ENCODE data around the gene KCTD3. TPM values are rescaled to one million over a fixed set of nuclear protein-coding genes. Genes with fewer than 3 reads are reported as not detected.

The KCTD3 gene
- total RNA-seq, 6 donors from 2014 or later, result 17.9 to 55.4 (median 29.2) TPM

GRCh38 chr1:215660259-215660658, 93.2 kb downstream of the KCTD3 start:
- Histone ChIP-seq H3K9me3 (no peaks in the 10 kb centered on the region), H3K27ac (no peak overlapping the region), H3K4me3 (no peak overlapping the region), H3K4me1 (no peaks in the 10 kb centered on the region), H3K27me3 (no peaks in the 10 kb centered on the region), H3K36me3 (no peaks in the 10 kb centered on the region)
- TF ChIP-seq POLR2A (IDR thresholded peaks at IDR 0.05) (no peak), CTCF (IDR thresholded peaks at IDR 0.05) (no peak), POLR2AphosphoS5 (IDR thresholded peaks at IDR 0.05) (no peak), EP300 (IDR thresholded peaks at IDR 0.05) (no peak)
- peak in 1 of 2 donors; percentile 25 for DNase-seq
- no peak for ATAC-seq (ENCODE audit: low FRiP score in 2 of 2)

GRCh38 chr1:215661033-215661432, 93.9 kb downstream of the KCTD3 start:
- ATAC-seq (ENCODE audit: low FRiP score in 2 of 2), result no peak
- Histone ChIP-seq H3K36me3 (no peaks in the 10 kb centered on the region), H3K9me3 (no peaks in the 10 kb centered on the region), H3K4me3 (no peak overlapping the region), H3K27me3 (no peaks in the 10 kb centered on the region), H3K27ac (no peak overlapping the region), H3K4me1 (no peaks in the 10 kb centered on the region)
- no peak for DNase-seq
- 62 to 81% methylated on average over 1 of the region's 1 CpG for WGBS, 2 donors
- TF ChIP-seq CTCF (IDR thresholded peaks at IDR 0.05), result no peak
- no peak for TF ChIP-seq POLR2A (IDR thresholded peaks at IDR 0.05)
- TF ChIP-seq EP300 (IDR thresholded peaks at IDR 0.05), result no peak
- TF ChIP-seq POLR2AphosphoS5 (IDR thresholded peaks at IDR 0.05), result no peak

- no peak for TF ChIP-seq POLR2AphosphoS5 (IDR thresholded peaks at IDR 0.05)
- no peak for TF ChIP-seq CTCF (IDR thresholded peaks at IDR 0.05)
- no peak for TF ChIP-seq EP300 (IDR thresholded peaks at IDR 0.05)
- no peak for TF ChIP-seq POLR2A (IDR thresholded peaks at IDR 0.05)
- Histone ChIP-seq H3K9me3 (no peaks in the 10 kb centered on the region), H3K27me3 (no peaks in the 10 kb centered on the region), H3K4me1 (no peaks in the 10 kb centered on the region), H3K4me3 (no peak overlapping the region), H3K36me3 (no peaks in the 10 kb centered on the region), H3K27ac (no peak overlapping the region)
- no peak for DNase-seq
- WGBS, 2 donors, result 75 to 86% methylated on average over 4 of the region's 4 CpGs
- no peak for ATAC-seq (ENCODE audit: low FRiP score in 2 of 2)
These were observed 98.1 kb downstream of the KCTD3 start for GRCh38 chr1:215665215-215665614.

GRCh38 chr1:215667761-215668160, 100.7 kb downstream of the KCTD3 start:
- H3K36me3 ChIP-seq, result no peaks in the 10 kb centered on the region

More at GRCh38 chr1:215667761-215668160, 100.7 kb downstream of the KCTD3 start:
- no peak for ATAC-seq (ENCODE audit: low FRiP score in 2 of 2)
- Histone ChIP-seq H3K4me3 (no peak overlapping the region), H3K27me3 (no peaks in the 10 kb centered on the region), H3K4me1 (no peaks in the 10 kb centered on the region), H3K27ac (no peak overlapping the region), H3K9me3 (no peaks in the 10 kb centered on the region)
- DNase-seq, result no peak
- no peak for TF ChIP-seq EP300 (IDR thresholded peaks at IDR 0.05)
- no peak for TF ChIP-seq CTCF (IDR thresholded peaks at IDR 0.05)
- no peak for TF ChIP-seq POLR2A (IDR thresholded peaks at IDR 0.05)
- no peak for TF ChIP-seq POLR2AphosphoS5 (IDR thresholded peaks at IDR 0.05)
- WGBS, 2 donors, result 80 to 89% methylated on average over 2 of the region's 2 CpGs
